MM.1S (cell line): Measurements from ENCODE around the gene RANBP9.

ENCODE experiments used
- DNase-seq: peaks from one replicate; pipeline ENCODE4 v3.0.0-alpha.2; 2015
- H2AFZ ChIP-seq: fragments of 300-600 bp; sonication (generic); 2 replicates; pipeline ENCODE4 v1.6.0; 2016; ENCODE audit warnings: antibody characterized with exemption, low read length
- H3F3A ChIP-seq: fragments of 300-600 bp; sonication (generic); 2 replicates; pipeline ENCODE4 v1.6.1; 2016; ENCODE audit warnings: mild to moderate bottlenecking, antibody characterized with exemption, low read length, moderate library complexity, mixed read lengths; ENCODE audit not compliant: insufficient read depth
- H3K27ac ChIP-seq: fragments of 300-600 bp; sonication (generic); 2 replicates; pipeline ENCODE4 v1.5.1; 2016; ENCODE audit warnings: mild to moderate bottlenecking, low read length
- H3K27me3 ChIP-seq: fragments of 300-600 bp; sonication (generic); replicated peaks from 2 replicates; pipeline ENCODE4 v1.6.0; 2016; ENCODE audit warnings: low read length; ENCODE audit not compliant: insufficient read depth
- H3K36me3 ChIP-seq: fragments of 300-600 bp; sonication (generic); replicated peaks from 2 replicates; pipeline ENCODE4 v1.6.1; 2016; ENCODE audit warnings: mild to moderate bottlenecking, low read length, mixed read lengths; ENCODE audit not compliant: insufficient read depth
- H3K4me1 ChIP-seq: fragments of 300-600 bp; sonication (generic); 2 replicates; pipeline ENCODE4 v1.6.1; 2016; ENCODE audit warnings: low read length, mixed read lengths
- H3K4me2 ChIP-seq: fragments of 300-600 bp; sonication (generic); 2 replicates; pipeline ENCODE4 v1.6.0; 2016; ENCODE audit warnings: low read depth, low read length
- H3K4me3 ChIP-seq: fragments of 300-600 bp; sonication (generic); 2 replicates; pipeline ENCODE4 v1.5.1; 2016; ENCODE audit warnings: low read length, mixed read lengths
- H3K79me2 ChIP-seq: fragments of 300-600 bp; sonication (generic); 2 replicates; pipeline ENCODE4 v1.6.1; 2016; ENCODE audit warnings: mixed run types, low read length, mixed read lengths
- H3K9ac ChIP-seq: fragments of 300-600 bp; sonication (generic); 2 replicates; pipeline ENCODE4 v1.6.1; 2016; ENCODE audit warnings: low read length, mixed read lengths
- H3K9me2 ChIP-seq: fragments of 300-600 bp; sonication (generic); replicated peaks from 2 replicates; pipeline ENCODE4 v1.6.1; 2016; ENCODE audit warnings: mild to moderate bottlenecking, low read length, mixed read lengths; ENCODE audit not compliant: insufficient read depth
- H3K9me3 ChIP-seq: fragments of 300-600 bp; sonication (generic); replicated peaks from 2 replicates; pipeline ENCODE4 v1.6.1; 2016; ENCODE audit warnings: mild to moderate bottlenecking, low read length, mixed read lengths; ENCODE audit not compliant: insufficient read depth
- H4K20me1 ChIP-seq: fragments of 300-600 bp; sonication (generic); 2 replicates; pipeline ENCODE4 v1.6.1; 2016; ENCODE audit warnings: mild to moderate bottlenecking, low read length, moderate library complexity, mixed read lengths; ENCODE audit not compliant: insufficient read depth
- CTCF ChIP-seq: fragments of 300-600 bp; sonication (generic); IDR thresholded peaks from 2 replicates; pipeline ENCODE4 v1.5.1; 2016; ENCODE audit warnings: antibody characterized with exemption, low read length, mixed read lengths
- EZH2 ChIP-seq: fragments of 300-600 bp; sonication (generic); optimal IDR thresholded peaks from 2 replicates; pipeline ENCODE3; 2017; ENCODE audit warnings: low read depth, mild to moderate bottlenecking, antibody characterized with exemption, low read length, mixed read lengths
- EZH2phosphoT487 ChIP-seq: fragments of 300-600 bp; sonication (generic); IDR thresholded peaks from 2 replicates; pipeline ENCODE4 v1.6.1; 2018; ENCODE audit warnings: antibody characterized with exemption, low read length

The RANBP9 gene

GRCh38 chr6:13716955-13717295 is 5.3 kb upstream of the RANBP9 start:
- Histone ChIP-seq H3K79me2 (no peaks in the 10 kb centered on the region), H3K27ac (no peak overlapping the region), H4K20me1 (no peaks in the 10 kb centered on the region), H3K36me3 (no peaks in the 10 kb centered on the region), H3K4me2 (no peak overlapping the region), H3K4me1 (0 out of 2 replicates have a peak, but pooled peaks cover 4% of the 10 kb centered on the region), H3K4me3 (no peak overlapping the region), H3K27me3 (no peaks in the 10 kb centered on the region), H3K9me2 (no peaks in the 10 kb centered on the region), H3K9me3 (no peaks in the 10 kb centered on the region), H3F3A (peaks cover 9% of the 10 kb centered on the region), H2AFZ (no peak overlapping the region), H3K9ac (no peak overlapping the region)
- DNase-seq, result no peak
- no peak for TF ChIP-seq EZH2phosphoT487
- no peak for TF ChIP-seq CTCF
- no peak for TF ChIP-seq EZH2

GRCh38 chr6:13716225-13716954 is 4.8 kb upstream of the RANBP9 start:
- H3K4me1 ChIP-seq, result 0 out of 2 replicates have a peak, but pooled peaks cover 4% of the 10 kb centered on the region
- H3K4me2 ChIP-seq, result no peak overlapping the region
- no peak overlapping the region for H3K4me3 ChIP-seq
- no peaks in the 10 kb centered on the region for H3K9me2 ChIP-seq
- no peak overlapping the region for H3K27ac ChIP-seq
- H3K36me3 ChIP-seq, result no peaks in the 10 kb centered on the region
- TF ChIP-seq EZH2 (no peak), EZH2phosphoT487 (no peak), CTCF (no peak)
- no peak overlapping the region for H3K9ac ChIP-seq
- H3K9me3 ChIP-seq, result no peaks in the 10 kb centered on the region
- no peaks in the 10 kb centered on the region for H4K20me1 ChIP-seq
- DNase-seq, result no peak
- H3K79me2 ChIP-seq, result no peaks in the 10 kb centered on the region
- peaks cover 9% of the 10 kb centered on the region for H3F3A ChIP-seq
- no peak overlapping the region for H2AFZ ChIP-seq
- no peaks in the 10 kb centered on the region for H3K27me3 ChIP-seq

- Histone ChIP-seq H3K36me3 (no peaks in the 10 kb centered on the region), H3K4me1 (0 out of 2 replicates have a peak, but pooled peaks cover 4% of the 10 kb centered on the region), H3K4me2 (no peak overlapping the region), H3K27me3 (no peaks in the 10 kb centered on the region), H3K27ac (no peak overlapping the region), H3K79me2 (peaks cover 5% of the 10 kb centered on the region), H3F3A (peaks cover 9% of the 10 kb centered on the region), H2AFZ (no peak overlapping the region), H3K4me3 (no peak overlapping the region), H4K20me1 (no peaks in the 10 kb centered on the region), H3K9me3 (no peaks in the 10 kb centered on the region), H3K9ac (no peak overlapping the region), H3K9me2 (no peaks in the 10 kb centered on the region)
- no peak for DNase-seq
- no peak for TF ChIP-seq EZH2phosphoT487
- no peak for TF ChIP-seq EZH2
- TF ChIP-seq CTCF, result no peak
These were observed 3.8 kb upstream of the RANBP9 start for GRCh38 chr6:13715444-13715883.
